Effector memory CD8-positive, alpha-beta T cell (primary cell): ENCODE data around the gene LRP5.
"Not testable (repeated sequence)": the region's sequence is repeated elsewhere in the genome, so short reads cannot be mapped to it uniquely, and the experiment has no call there.

Source experiments
- ATAC-seq: fragments of 150-1000 bp; cut with Tn5 transposase; replicated peaks from 2 replicates; pipeline ENCODE4 v1.10.0; 2021; ENCODE audit warnings: mild to moderate bottlenecking, moderate library complexity
- DNase-seq, 3 experiments: peaks; one replicate each; pipeline ENCODE4 v3.0.0; 2021
- H3K27ac Mint-ChIP-seq, 2 donors: one replicate each; pipeline ENCODE4 v1.8.0; 2022; ENCODE audit warnings: mild to moderate bottlenecking in 2 of 2, mixed read lengths in 2 of 2, moderate library complexity in 2 of 2
- H3K27me3 Mint-ChIP-seq, 2 donors: one replicate each; pipeline ENCODE4 v1.8.0; 2022; ENCODE audit warnings: mixed read lengths in 2 of 2
- H3K36me3 Mint-ChIP-seq: one replicate; pipeline ENCODE4 v1.8.0; 2022; ENCODE audit warnings: mild to moderate bottlenecking, moderate library complexity, mixed read lengths; ENCODE audit not compliant: insufficient read depth
- H3K4me1 Mint-ChIP-seq, 2 donors: one replicate each; pipeline ENCODE4 v1.8.0; 2022; ENCODE audit warnings: low read depth in 2 of 2, mixed read lengths in 2 of 2
- H3K4me3 Mint-ChIP-seq, 2 donors: one replicate each; pipeline ENCODE4 v1.8.0; 2022; ENCODE audit warnings: mild to moderate bottlenecking in 2 of 2, mixed read lengths in 2 of 2, moderate library complexity in 2 of 2
- H3K9me3 Mint-ChIP-seq, 2 donors: one replicate each; pipeline ENCODE4 v1.8.0; 2022; ENCODE audit warnings: mixed read lengths in 2 of 2

Gene LRP5

GRCh38 chr11:68434159-68434558 is 121.8 kb downstream of the LRP5 start:
- H3K27ac Mint-ChIP-seq, H3K4me3 Mint-ChIP-seq, H3K36me3 Mint-ChIP-seq, ATAC-seq, H3K27me3 Mint-ChIP-seq, H3K4me1 Mint-ChIP-seq, DNase-seq: not testable (repeated sequence)
- H3K9me3 Mint-ChIP-seq: peaks cover 2 to 11% of the 10 kb centered on the region in 2 donors

GRCh38 chr11:68436162-68436888 is 123.9 kb downstream of the LRP5 start:
- Mint-ChIP-seq H3K27ac (no peak overlapping the region), H3K4me1 (peaks cover 0 to 4% of the 10 kb centered on the region in 2 donors), H3K9me3 (no peaks in the 10 kb centered on the region), H3K27me3 (no peaks in the 10 kb centered on the region), H3K4me3 (no peak overlapping the region), H3K36me3 (no peaks in the 10 kb centered on the region)
- ATAC-seq (no peak), DNase-seq (no peak)

GRCh38 chr11:68436985-68437926 is 124.9 kb downstream of the LRP5 start:
- peaks cover 0 to 4% of the 10 kb centered on the region in 2 donors for H3K4me1 Mint-ChIP-seq
- DNase-seq: no peak
- no peaks in the 10 kb centered on the region for H3K9me3 Mint-ChIP-seq
- H3K4me3 Mint-ChIP-seq: no peak overlapping the region
- H3K27me3 Mint-ChIP-seq: no peaks in the 10 kb centered on the region
- no peak for ATAC-seq
- H3K36me3 Mint-ChIP-seq: no peaks in the 10 kb centered on the region
- no peak overlapping the region for H3K27ac Mint-ChIP-seq

GRCh38 chr11:68437927-68438657 is 125.7 kb downstream of the LRP5 start:
- no peak for ATAC-seq
- Mint-ChIP-seq H3K9me3 (no peaks in the 10 kb centered on the region), H3K27me3 (no peaks in the 10 kb centered on the region), H3K36me3 (no peaks in the 10 kb centered on the region), H3K4me3 (no peak overlapping the region), H3K27ac (no peak overlapping the region), H3K4me1 (peaks cover 0 to 4% of the 10 kb centered on the region in 2 donors)
- DNase-seq: no peak

- Mint-ChIP-seq H3K27ac (no peak overlapping the region), H3K27me3 (no peaks in the 10 kb centered on the region), H3K9me3 (no peaks in the 10 kb centered on the region), H3K36me3 (no peaks in the 10 kb centered on the region), H3K4me3 (no peak overlapping the region), H3K4me1 (peaks cover 0 to 4% of the 10 kb centered on the region in 2 donors)
- DNase-seq: no peak
- ATAC-seq: no peak
Observed at GRCh38 chr11:68438658-68439259, 126.4 kb downstream of the LRP5 start.

- Mint-ChIP-seq H3K9me3 (no peaks in the 10 kb centered on the region), H3K36me3 (no peaks in the 10 kb centered on the region), H3K27ac (no peak overlapping the region), H3K27me3 (no peaks in the 10 kb centered on the region), H3K4me1 (peaks cover 0 to 4% of the 10 kb centered on the region in 2 donors), H3K4me3 (no peak overlapping the region)
- DNase-seq (no peak), ATAC-seq (no peak)
Observed at GRCh38 chr11:68439355-68440065, 127.1 kb downstream of the LRP5 start.

- peaks cover 0 to 4% of the 10 kb centered on the region in 2 donors for H3K4me1 Mint-ChIP-seq
- ATAC-seq (no peak), DNase-seq (no peak)
- no peak overlapping the region for H3K27ac Mint-ChIP-seq
- H3K27me3 Mint-ChIP-seq: no peaks in the 10 kb centered on the region
- no peaks in the 10 kb centered on the region for H3K9me3 Mint-ChIP-seq
- H3K4me3 Mint-ChIP-seq: no peak overlapping the region
- H3K36me3 Mint-ChIP-seq: no peaks in the 10 kb centered on the region
Observed at GRCh38 chr11:68440224-68440623, 127.8 kb downstream of the LRP5 start.

GRCh38 chr11:68441466-68442230 is 129.3 kb downstream of the LRP5 start:
- H3K9me3 Mint-ChIP-seq: no peaks in the 10 kb centered on the region

GRCh38 chr11:68442433-68442832 is 130.0 kb downstream of the LRP5 start:
- Mint-ChIP-seq H3K4me1 (peaks cover 0 to 5% of the 10 kb centered on the region in 2 donors), H3K4me3 (no peak overlapping the region), H3K9me3 (no peaks in the 10 kb centered on the region), H3K27ac (no peak overlapping the region), H3K36me3 (no peaks in the 10 kb centered on the region), H3K27me3 (no peaks in the 10 kb centered on the region)
- DNase-seq (no peak), ATAC-seq (no peak)

More at GRCh38 chr11:68441466-68442230, 129.3 kb downstream of the LRP5 start:
- Mint-ChIP-seq H3K27me3 (no peaks in the 10 kb centered on the region), H3K36me3 (no peaks in the 10 kb centered on the region), H3K4me1 (peaks cover 0 to 4% of the 10 kb centered on the region in 2 donors), H3K4me3 (no peak overlapping the region), H3K27ac (peak overlapping the region in 1 of 2 donors; percentile 75)
- DNase-seq (no peak), ATAC-seq (no peak)

GRCh38 chr11:68444566-68444965 is 132.2 kb downstream of the LRP5 start:
- Mint-ChIP-seq H3K27me3 (no peaks in the 10 kb centered on the region), H3K4me1 (peaks cover 0 to 6% of the 10 kb centered on the region in 2 donors), H3K4me3 (no peak overlapping the region), H3K9me3 (no peaks in the 10 kb centered on the region), H3K27ac (no peak overlapping the region), H3K36me3 (no peaks in the 10 kb centered on the region)
- ATAC-seq (no peak), DNase-seq (no peak)

GRCh38 chr11:68445531-68446035 is 133.2 kb downstream of the LRP5 start:
- no peaks in the 10 kb centered on the region for H3K36me3 Mint-ChIP-seq
- no peaks in the 10 kb centered on the region for H3K27me3 Mint-ChIP-seq
- peaks cover 0 to 6% of the 10 kb centered on the region in 2 donors for H3K4me1 Mint-ChIP-seq
- ATAC-seq (no peak), DNase-seq (no peak)
- no peak overlapping the region for H3K4me3 Mint-ChIP-seq
- no peaks in the 10 kb centered on the region for H3K9me3 Mint-ChIP-seq
- no peak overlapping the region for H3K27ac Mint-ChIP-seq
